ENCODE data around the gene NTN4.

NTN4 gene

DNA sequence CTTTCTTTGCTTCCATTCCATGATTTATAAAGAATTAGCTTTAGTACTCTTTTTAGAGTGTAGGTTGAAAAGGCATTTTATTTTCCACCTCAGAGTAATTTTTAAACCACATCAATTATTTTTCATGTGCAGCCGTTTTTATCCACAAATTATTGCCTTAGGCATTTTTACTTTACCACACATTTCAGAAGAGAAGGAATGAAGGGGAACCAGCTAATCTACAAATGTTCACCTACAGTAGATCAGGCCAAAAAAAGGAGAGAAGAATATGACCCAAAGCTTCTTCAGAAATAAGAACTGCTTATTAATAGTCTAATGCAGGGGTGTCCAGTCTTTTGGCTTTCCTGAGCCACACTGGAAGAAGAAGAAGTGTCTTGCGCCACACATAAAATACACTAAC lies 19.8 kb upstream of the NTN4 start:
- H4K20me1 ChIP-seq (ENCODE audit: control insufficient read depth, insufficient read depth, low read depth, low read length) = no peaks in the 10 kb centered on the region
- TF ChIP-seq, protein P1, sequence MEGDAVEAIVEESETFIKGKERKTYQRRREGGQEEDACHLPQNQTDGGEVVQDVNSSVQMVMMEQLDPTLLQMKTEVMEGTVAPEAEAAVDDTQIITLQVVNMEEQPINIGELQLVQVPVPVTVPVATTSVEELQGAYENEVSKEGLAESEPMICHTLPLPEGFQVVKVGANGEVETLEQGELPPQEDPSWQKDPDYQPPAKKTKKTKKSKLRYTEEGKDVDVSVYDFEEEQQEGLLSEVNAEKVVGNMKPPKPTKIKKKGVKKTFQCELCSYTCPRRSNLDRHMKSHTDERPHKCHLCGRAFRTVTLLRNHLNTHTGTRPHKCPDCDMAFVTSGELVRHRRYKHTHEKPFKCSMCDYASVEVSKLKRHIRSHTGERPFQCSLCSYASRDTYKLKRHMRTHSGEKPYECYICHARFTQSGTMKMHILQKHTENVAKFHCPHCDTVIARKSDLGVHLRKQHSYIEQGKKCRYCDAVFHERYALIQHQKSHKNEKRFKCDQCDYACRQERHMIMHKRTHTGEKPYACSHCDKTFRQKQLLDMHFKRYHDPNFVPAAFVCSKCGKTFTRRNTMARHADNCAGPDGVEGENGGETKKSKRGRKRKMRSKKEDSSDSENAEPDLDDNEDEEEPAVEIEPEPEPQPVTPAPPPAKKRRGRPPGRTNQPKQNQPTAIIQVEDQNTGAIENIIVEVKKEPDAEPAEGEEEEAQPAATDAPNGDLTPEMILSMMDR (IDR thresholded peaks at IDR 0.05; ENCODE audit: low read depth, low read length, poor library complexity, severe bottlenecking) = no peak
- no peak for TF ChIP-seq EZH2phosphoT487 (IDR thresholded peaks at IDR 0.05; ENCODE audit: borderline replicate concordance, low read length)
- no peaks in the 10 kb centered on the region for H3K9me2 ChIP-seq (replicated peaks; ENCODE audit: control insufficient read depth, low read length)
- H3K79me2 ChIP-seq (ENCODE audit: control insufficient read depth, low read length) = no peaks in the 10 kb centered on the region
- no peaks in the 10 kb centered on the region for H3K4me1 ChIP-seq (ENCODE audit: control insufficient read depth, low read length)
- no peaks in the 10 kb centered on the region for H3K36me3 ChIP-seq (ENCODE audit: control insufficient read depth, low read length)
- no peak overlapping the region for H3K4me3 ChIP-seq (ENCODE audit: low read length)
- no peaks in the 10 kb centered on the region for H3K9me3 ChIP-seq (ENCODE audit: control insufficient read depth, insufficient read depth, low read length)
- no peaks in the 10 kb centered on the region for H3F3A ChIP-seq (ENCODE audit: control insufficient read depth, insufficient read depth)
- no peak overlapping the region for H3K4me2 ChIP-seq (ENCODE audit: low read length)
- peaks cover 18% of the 10 kb centered on the region for H3K27me3 ChIP-seq (ENCODE audit: control insufficient read depth, low read length)
- no peak overlapping the region for H3K27ac ChIP-seq (ENCODE audit: low read depth, low read length)

DNA sequence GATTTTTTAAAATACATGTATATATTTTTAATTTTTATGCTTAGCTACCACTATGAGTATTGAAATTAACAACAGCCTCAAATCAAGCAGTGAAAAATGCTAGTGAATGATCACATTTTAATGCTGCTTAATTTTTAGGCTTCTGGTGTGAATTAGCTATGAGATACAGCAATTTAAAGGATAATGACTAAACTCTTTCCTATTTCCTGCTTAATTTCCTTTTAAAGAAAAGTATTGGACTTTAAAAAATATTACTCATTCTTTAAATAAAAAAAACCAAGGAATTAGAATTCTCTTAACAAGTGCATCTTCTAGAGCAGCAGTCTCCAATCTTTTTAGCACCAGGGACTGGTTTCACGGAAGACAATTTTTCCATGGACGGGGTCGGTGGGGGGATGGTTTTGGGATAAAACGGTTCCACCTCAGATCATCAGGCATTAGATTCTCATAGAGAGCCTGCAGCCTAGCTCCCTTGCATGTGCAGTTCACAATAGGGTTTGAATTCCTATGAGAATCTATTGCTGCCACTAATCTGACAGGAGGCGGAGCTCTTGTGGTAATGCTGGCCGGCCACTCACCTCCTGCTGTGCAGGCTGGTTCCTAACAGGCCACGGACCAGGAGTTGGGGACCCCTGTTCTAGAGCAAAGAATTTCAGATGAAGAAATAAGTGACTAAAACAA lies 18.6 kb upstream of the NTN4 start:
- Histone ChIP-seq H3K9me3 (ENCODE audit: control insufficient read depth, insufficient read depth, low read length) (no peaks in the 10 kb centered on the region), H3K4me1 (ENCODE audit: control insufficient read depth, low read length) (no peaks in the 10 kb centered on the region), H3K27ac (ENCODE audit: low read depth, low read length) (no peak overlapping the region), H3K9me2 (replicated peaks; ENCODE audit: control insufficient read depth, low read length) (no peaks in the 10 kb centered on the region), H3K27me3 (ENCODE audit: control insufficient read depth, low read length) (peaks cover 21% of the 10 kb centered on the region), H3K4me3 (ENCODE audit: low read length) (no peak overlapping the region), H4K20me1 (ENCODE audit: control insufficient read depth, insufficient read depth, low read depth, low read length) (no peaks in the 10 kb centered on the region), H3K4me2 (ENCODE audit: low read length) (no peak overlapping the region), H3K79me2 (ENCODE audit: control insufficient read depth, low read length) (no peaks in the 10 kb centered on the region), H3F3A (ENCODE audit: control insufficient read depth, insufficient read depth) (no peaks in the 10 kb centered on the region), H3K36me3 (ENCODE audit: control insufficient read depth, low read length) (no peaks in the 10 kb centered on the region)
- no peak for TF ChIP-seq EZH2phosphoT487 (IDR thresholded peaks at IDR 0.05; ENCODE audit: borderline replicate concordance, low read length)
- TF ChIP-seq, protein P1 (IDR thresholded peaks at IDR 0.05; ENCODE audit: low read depth, low read length, poor library complexity, severe bottlenecking) = no peak

DNA sequence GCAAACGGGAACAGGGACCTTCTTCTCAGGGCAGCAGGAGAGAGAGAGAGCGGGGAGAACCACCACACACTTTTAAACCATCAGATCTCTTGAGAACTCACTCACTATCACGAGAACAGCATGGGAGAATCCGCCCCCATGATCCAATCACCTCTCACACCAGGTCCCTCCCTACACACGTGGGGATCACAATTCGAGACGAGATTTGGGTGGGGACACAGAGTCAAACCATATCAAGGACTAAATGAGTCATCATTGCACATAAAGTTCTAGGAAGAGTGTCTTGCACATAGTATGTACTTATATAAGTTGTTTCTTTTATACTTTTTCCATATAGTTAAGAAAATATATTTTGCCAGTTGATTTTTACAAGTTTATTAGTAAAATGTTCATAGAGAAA lies 17.6 kb upstream of the NTN4 start:
- no peaks in the 10 kb centered on the region for H3F3A ChIP-seq (ENCODE audit: control insufficient read depth, insufficient read depth)
- no peaks in the 10 kb centered on the region for H3K9me2 ChIP-seq (replicated peaks; ENCODE audit: control insufficient read depth, low read length)
- H3K4me1 ChIP-seq (ENCODE audit: control insufficient read depth, low read length) = no peaks in the 10 kb centered on the region

More for the DNA sequence above, 17.6 kb upstream of the NTN4 start:
- Histone ChIP-seq H3K4me2 (ENCODE audit: low read length) (no peak overlapping the region), H4K20me1 (ENCODE audit: control insufficient read depth, insufficient read depth, low read depth, low read length) (no peaks in the 10 kb centered on the region), H3K27me3 (ENCODE audit: control insufficient read depth, low read length) (peaks cover 21% of the 10 kb centered on the region), H3K79me2 (ENCODE audit: control insufficient read depth, low read length) (no peaks in the 10 kb centered on the region), H3K4me3 (ENCODE audit: low read length) (no peak overlapping the region), H3K9me3 (ENCODE audit: control insufficient read depth, insufficient read depth, low read length) (no peaks in the 10 kb centered on the region), H3K27ac (ENCODE audit: low read depth, low read length) (no peak overlapping the region), H3K36me3 (ENCODE audit: control insufficient read depth, low read length) (no peaks in the 10 kb centered on the region)
- TF ChIP-seq, protein P1 (IDR thresholded peaks at IDR 0.05; ENCODE audit: low read depth, low read length, poor library complexity, severe bottlenecking) = no peak
- TF ChIP-seq EZH2phosphoT487 (IDR thresholded peaks at IDR 0.05; ENCODE audit: borderline replicate concordance, low read length) = no peak

Data from DOHH2 (cell line).